K562 (cell line): Measurements from ENCODE around the gene GEMIN4. TPM values are rescaled to one million over a fixed set of nuclear protein-coding genes. Genes with fewer than 3 reads are reported as not detected.

Source experiments
- ATAC-seq: fragments of 200-7000 bp; cut with Tn5 transposase; 3 replicates; pipeline ENCODE4 v1.9.1; 2020; ENCODE audit warnings: moderate library complexity
- BruUV-seq: library from RNA; stranded (reverse); fragments of 400-500 nt; replicated peaks from 2 replicates; lab custom pipeline; 2021; lab: Mats Ljungman, UMichigan
- CTCF ChIA-PET: fragments of 300-600 bp; formaldehyde crosslinking; extraction: SDS; loops from one replicate; lab custom pipeline; 2021; ENCODE audit warnings: low intra/inter-chr PET ratio; lab: Yijun Ruan, JAX
- POLR2A ChIA-PET: fragments of 300-600, 350-650 bp; sonication (Branson Sonifier 250); formaldehyde crosslinking; extraction: SDS; loops from one replicate; lab custom pipeline; 2021; ENCODE audit warnings: antibody characterized with exemption, inconsistent platforms; lab: Yijun Ruan, JAX
- DNase-seq, 4 experiments: peaks; one replicate each; pipeline versions ENCODE4 v3.0.0 to v3.0.0-alpha.2; 2011 to 2018; ENCODE audit warnings: low spot score in 3 of 4, mixed read lengths in 3 of 4; ENCODE audit errors: extremely low read depth in 1 of 4
- FAIRE-seq: peaks from 2 replicates; lab custom pipeline; 2011; peaks lifted over from hg19 to GRCh38; lab: Jason Lieb, UNC
- H2AFZ ChIP-seq: 2 replicates; pipeline ENCODE4 v1.6.0; 2011; ENCODE audit warnings: low read depth, low read length, control low read depth, inconsistent platforms
- H3K27ac ChIP-seq: fragments of 200-600 bp; 3 replicates; pipeline ENCODE4 v1.8.0; 2011; ENCODE audit warnings: low read depth, mild to moderate bottlenecking, control low read depth, inconsistent platforms, low read length, moderate library complexity, mixed read lengths; ENCODE audit errors: extremely low read depth
- H3K27me3 ChIP-seq, 2 experiments: fragments of 300-600 bp in 1 of 2; 2 replicates in 1 of 2; 3 replicates in 1 of 2; pipeline versions ENCODE4 v1.6.0 to v1.8.0; 2011; ENCODE audit warnings: inconsistent platforms in 2 of 2, low read length in 2 of 2, mild to moderate bottlenecking in 1 of 2, mixed read lengths in 1 of 2, moderate library complexity in 1 of 2; ENCODE audit not compliant: control insufficient read depth in 2 of 2, insufficient read depth in 2 of 2
- H3K36me3 ChIP-seq: fragments of 300-600 bp; 3 replicates; pipeline ENCODE4 v1.8.0; 2011; ENCODE audit warnings: mild to moderate bottlenecking, low read length, inconsistent platforms; ENCODE audit not compliant: control insufficient read depth, insufficient read depth
- H3K4me1 ChIP-seq, 2 experiments: fragments of 200-600 bp in 1 of 2; replicated peaks in 1 of 2; 2 replicates in 1 of 2; 3 replicates in 1 of 2; pipeline versions ENCODE4 v1.5.1 to v1.8.0; 2011; ENCODE audit warnings: inconsistent platforms in 2 of 2, low read length in 2 of 2, mild to moderate bottlenecking in 1 of 2, mixed read lengths in 1 of 2, moderate library complexity in 1 of 2; ENCODE audit not compliant: control insufficient read depth in 2 of 2, insufficient read depth in 2 of 2
- H3K4me2 ChIP-seq: 2 replicates; pipeline ENCODE4 v1.6.1; 2011; ENCODE audit warnings: low read length, control low read depth, inconsistent platforms, mixed read lengths; ENCODE audit not compliant: insufficient read depth
- H3K4me3 ChIP-seq: fragments of 200-600 bp; sonication (generic), shearing (Covaris generic); 2 replicates; pipeline ENCODE4 v1.5.1; 2016; ENCODE audit warnings: control low read depth, inconsistent platforms
- H3K79me2 ChIP-seq: fragments of 200-600 bp; 3 replicates; pipeline ENCODE4 v1.8.0; 2011; ENCODE audit warnings: low read length, inconsistent platforms; ENCODE audit not compliant: control insufficient read depth, insufficient read depth
- H3K9ac ChIP-seq, 2 experiments: 2 replicates each; pipeline versions ENCODE4 v1.6.0 to v1.6.1; 2011; ENCODE audit warnings: low read depth in 2 of 2, low read length in 2 of 2, control low read depth in 1 of 2, inconsistent platforms in 1 of 2, mild to moderate bottlenecking in 1 of 2, mixed read lengths in 1 of 2; ENCODE audit not compliant: insufficient read depth in 1 of 2
- H3K9me1 ChIP-seq: one replicate; pipeline ENCODE4 v1.6.0; 2011; ENCODE audit warnings: inconsistent platforms, mild to moderate bottlenecking, low read length, moderate library complexity; ENCODE audit not compliant: control insufficient read depth, insufficient read depth
- H3K9me3 ChIP-seq: replicated peaks from 2 replicates; pipeline ENCODE4 v1.5.1; 2011; ENCODE audit warnings: low read depth, low read length, inconsistent platforms; ENCODE audit not compliant: control insufficient read depth, insufficient read depth
- H4K20me1 ChIP-seq: replicated peaks from 2 replicates; pipeline ENCODE4 v1.6.1; 2011; ENCODE audit warnings: low read length, inconsistent platforms, mixed read lengths; ENCODE audit not compliant: control insufficient read depth, insufficient read depth
- BRD4 ChIP-seq: fragments of 200-600 bp; sonication (generic); IDR thresholded peaks from 2 replicates; pipeline ENCODE4 v1.6.1; 2017; ENCODE audit warnings: inconsistent platforms
- DPF2 ChIP-seq: fragments of 450-650 bp; IDR thresholded peaks from 2 replicates; pipeline ENCODE4 v1.6.1; 2016
- HNRNPLL ChIP-seq: fragments of 200-400 bp; formaldehyde crosslinking; IDR thresholded peaks from 2 replicates; pipeline ENCODE4 v1.6.1; 2017; ENCODE audit warnings: low read length, low read depth, mild to moderate bottlenecking; ENCODE audit not compliant: poor library complexity, severe bottlenecking
- NFRKB ChIP-seq: fragments of 450-650 bp; IDR thresholded peaks from 2 replicates; pipeline ENCODE4 v1.6.1; 2016; ENCODE audit warnings: low read depth
- ZNF384 ChIP-seq: IDR thresholded peaks from 2 replicates; pipeline ENCODE4 v1.6.1; 2012; ENCODE audit warnings: low read depth, low read length, improper control_type of control experiment
- WGBS: fragments of 100-300 bp; shearing (Covaris generic); methylation state at CpG from one replicate; pipeline ENCODE4 v1.1.6; 2016; ENCODE audit warnings: low coverage, mixed read lengths; ENCODE audit not compliant: insufficient coverage; ENCODE audit errors: missing lambda C conversion rate; 5-methylcytosine and 5-hydroxymethylcytosine counted together
- in situ Hi-C: fragments of 300-500 bp; cut with MboI; formaldehyde crosslinking; loops from 4 replicates; pipeline ENCODE4 v1.15.0; 2018; ENCODE audit warnings: inconsistent platforms, mixed read lengths
- intact Hi-C: fragments of 100-400 bp; cut with micrococcal nuclease; formaldehyde crosslinking; loops from 2 replicates; pipeline ENCODE4 v1.14.2; 2022
- polyA plus RNA-seq, 8 experiments: library from polyadenylated mRNA; depleted of rRNA in 4 of 8; stranded (reverse) in 5 of 8; unstranded in 3 of 8; fragments of >200 nt; fragmentation: Nextera tagmentation in 2 of 8; fragmentation: Illumina TruSeq in 1 of 8; extraction: Ambion mirVana in 2 of 8; extraction: Trizol in 1 of 8; gene quantifications; 2 replicates each; pipeline versions ENCODE4 v1.2.1 to v1.2.3, GENCODE V29; 2011 to 2014; ENCODE audit warnings: inconsistent platforms in 1 of 8, missing spikeins in 1 of 8
- total RNA-seq, 7 experiments: library from RNA; depleted of rRNA in 6 of 7; stranded (reverse); fragments of >200 nt in 6 of 7; fragmentation: Illumina TruSeq in 2 of 7; extraction: Trizol in 2 of 7; gene quantifications; 2 replicates each; pipeline versions ENCODE4 v1.2.1 to v1.2.3, GENCODE V29; 2011 to 2021; ENCODE audit warnings: low replicate concordance in 1 of 7
- TF ChIP-seq, protein P1 (sequence below): sonication (generic); formaldehyde crosslinking; IDR thresholded peaks from 2 replicates; pipeline ENCODE4 v1.8.0; 2022; ENCODE audit warnings: mild to moderate bottlenecking, low read depth, missing genetic modification reagents
- TF ChIP-seq, protein P2 (sequence below): fragments of 450-650 bp; IDR thresholded peaks from 2 replicates; pipeline ENCODE4 v1.6.1; 2016; ENCODE audit warnings: low read depth

The GEMIN4 gene
- total and polyA plus RNA-seq, 9 of the 15 experiments (the other 6 are each of a cell fraction or from before 2014, with no cell fraction given), result 1.8 to 42.5 (median 10.8) TPM

DNA sequence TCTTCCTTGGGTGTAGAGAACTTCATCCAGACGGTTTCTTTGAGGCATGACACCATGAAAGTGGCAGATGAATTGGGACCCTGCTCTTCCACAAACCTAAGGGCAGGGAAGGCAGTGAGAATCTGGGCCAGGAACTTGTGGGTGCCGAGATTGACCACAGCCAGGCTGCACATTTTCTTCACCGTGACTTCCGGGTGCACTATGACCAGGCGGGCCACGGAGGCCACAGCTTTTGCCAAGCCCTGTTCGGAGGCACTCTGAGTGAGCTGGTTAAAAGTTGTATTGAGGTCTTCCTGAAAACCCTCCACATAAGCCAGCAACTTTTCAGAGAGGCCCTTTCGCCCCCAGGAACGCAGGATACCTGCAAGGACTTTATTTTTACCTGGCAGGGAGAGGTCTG, 5.9 kb downstream of the GEMIN4 start:
- Histone ChIP-seq H3K9me1 (no peaks in the 10 kb centered on the region), H3K4me3 (no peak overlapping the region), H3K27ac (no peak overlapping the region), H3K4me2 (no peak overlapping the region), H4K20me1 (peaks cover 23% of the 10 kb centered on the region), H3K9ac (no peak overlapping the region)
- WGBS, result 93% methylated on average over 5 of the region's 9 CpGs
- FAIRE-seq, result no peak
- CTCF ChIA-PET, result no interaction called here
- no TSS peak for BruUV-seq
- no peak for ATAC-seq
- TF ChIP-seq NFRKB, result no peak
- no peak for TF ChIP-seq ZNF384
- no peak for TF ChIP-seq DPF2
- TF ChIP-seq, all 486 proteins: peak for 0
- POLR2A ChIA-PET, result interaction anchor here (0.6 to 1.9 kb wide), 9 partner anchors 9 to 1520 kb away, joined by 3 to 7 read pairs (median 4); partner anchors contain the start of gene VPS53
- Histone ChIP-seq H3K27me3 (no peaks in the 10 kb centered on the region), H3K9me3 (no peaks in the 10 kb centered on the region), H2AFZ (no peak overlapping the region), H3K36me3 (peaks cover 85% of the 10 kb centered on the region), H3K4me1 (peaks cover 4% of the 10 kb centered on the region in 2 experiments; a peak in 1 of 5 replicates), H3K79me2 (peaks cover 55% of the 10 kb centered on the region)
- no peak for DNase-seq
- intact Hi-C loops (no loop called here), in situ Hi-C loops (no loop called here)

GRCh38 chr17:745406-745805, 6.7 kb downstream of the GEMIN4 start:
- Histone ChIP-seq H3K4me3 (no peak overlapping the region), H3K27me3 (no peaks in the 10 kb centered on the region), H3K79me2 (peaks cover 48% of the 10 kb centered on the region), H3K4me1 (peaks cover under 1 to 4% of the 10 kb centered on the region in 2 experiments; a peak in 1 of 5 replicates), H3K4me2 (no peak overlapping the region), H3K9ac (no peak overlapping the region), H4K20me1 (peaks cover 15% of the 10 kb centered on the region), H3K9me1 (no peaks in the 10 kb centered on the region), H3K9me3 (no peaks in the 10 kb centered on the region), H2AFZ (no peak overlapping the region), H3K27ac (no peak overlapping the region), H3K36me3 (peaks cover 92% of the 10 kb centered on the region)
- FAIRE-seq (no peak), ATAC-seq (no peak), DNase-seq (no peak)
- WGBS, result 94% methylated on average over 3 of the region's 11 CpGs
- BruUV-seq, result no TSS peak
- POLR2A ChIA-PET, result interaction anchor here (0.7 to 1.9 kb wide), 5 partner anchors 10 to 69 kb away, joined by 3 to 7 read pairs (median 4); no protein-coding TSS in a partner anchor
- in situ Hi-C loops (no loop called here), intact Hi-C loops (no loop called here)
- CTCF ChIA-PET, result no interaction called here
- TF ChIP-seq BRD4, result no peak
- TF ChIP-seq, protein P1, sequence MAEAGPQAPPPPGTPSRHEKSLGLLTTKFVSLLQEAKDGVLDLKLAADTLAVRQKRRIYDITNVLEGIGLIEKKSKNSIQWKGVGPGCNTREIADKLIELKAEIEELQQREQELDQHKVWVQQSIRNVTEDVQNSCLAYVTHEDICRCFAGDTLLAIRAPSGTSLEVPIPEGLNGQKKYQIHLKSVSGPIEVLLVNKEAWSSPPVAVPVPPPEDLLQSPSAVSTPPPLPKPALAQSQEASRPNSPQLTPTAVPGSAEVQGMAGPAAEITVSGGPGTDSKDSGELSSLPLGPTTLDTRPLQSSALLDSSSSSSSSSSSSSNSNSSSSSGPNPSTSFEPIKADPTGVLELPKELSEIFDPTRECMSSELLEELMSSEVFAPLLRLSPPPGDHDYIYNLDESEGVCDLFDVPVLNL (CRISPR knock-in tag), result no peak
- TF ChIP-seq, protein P2, sequence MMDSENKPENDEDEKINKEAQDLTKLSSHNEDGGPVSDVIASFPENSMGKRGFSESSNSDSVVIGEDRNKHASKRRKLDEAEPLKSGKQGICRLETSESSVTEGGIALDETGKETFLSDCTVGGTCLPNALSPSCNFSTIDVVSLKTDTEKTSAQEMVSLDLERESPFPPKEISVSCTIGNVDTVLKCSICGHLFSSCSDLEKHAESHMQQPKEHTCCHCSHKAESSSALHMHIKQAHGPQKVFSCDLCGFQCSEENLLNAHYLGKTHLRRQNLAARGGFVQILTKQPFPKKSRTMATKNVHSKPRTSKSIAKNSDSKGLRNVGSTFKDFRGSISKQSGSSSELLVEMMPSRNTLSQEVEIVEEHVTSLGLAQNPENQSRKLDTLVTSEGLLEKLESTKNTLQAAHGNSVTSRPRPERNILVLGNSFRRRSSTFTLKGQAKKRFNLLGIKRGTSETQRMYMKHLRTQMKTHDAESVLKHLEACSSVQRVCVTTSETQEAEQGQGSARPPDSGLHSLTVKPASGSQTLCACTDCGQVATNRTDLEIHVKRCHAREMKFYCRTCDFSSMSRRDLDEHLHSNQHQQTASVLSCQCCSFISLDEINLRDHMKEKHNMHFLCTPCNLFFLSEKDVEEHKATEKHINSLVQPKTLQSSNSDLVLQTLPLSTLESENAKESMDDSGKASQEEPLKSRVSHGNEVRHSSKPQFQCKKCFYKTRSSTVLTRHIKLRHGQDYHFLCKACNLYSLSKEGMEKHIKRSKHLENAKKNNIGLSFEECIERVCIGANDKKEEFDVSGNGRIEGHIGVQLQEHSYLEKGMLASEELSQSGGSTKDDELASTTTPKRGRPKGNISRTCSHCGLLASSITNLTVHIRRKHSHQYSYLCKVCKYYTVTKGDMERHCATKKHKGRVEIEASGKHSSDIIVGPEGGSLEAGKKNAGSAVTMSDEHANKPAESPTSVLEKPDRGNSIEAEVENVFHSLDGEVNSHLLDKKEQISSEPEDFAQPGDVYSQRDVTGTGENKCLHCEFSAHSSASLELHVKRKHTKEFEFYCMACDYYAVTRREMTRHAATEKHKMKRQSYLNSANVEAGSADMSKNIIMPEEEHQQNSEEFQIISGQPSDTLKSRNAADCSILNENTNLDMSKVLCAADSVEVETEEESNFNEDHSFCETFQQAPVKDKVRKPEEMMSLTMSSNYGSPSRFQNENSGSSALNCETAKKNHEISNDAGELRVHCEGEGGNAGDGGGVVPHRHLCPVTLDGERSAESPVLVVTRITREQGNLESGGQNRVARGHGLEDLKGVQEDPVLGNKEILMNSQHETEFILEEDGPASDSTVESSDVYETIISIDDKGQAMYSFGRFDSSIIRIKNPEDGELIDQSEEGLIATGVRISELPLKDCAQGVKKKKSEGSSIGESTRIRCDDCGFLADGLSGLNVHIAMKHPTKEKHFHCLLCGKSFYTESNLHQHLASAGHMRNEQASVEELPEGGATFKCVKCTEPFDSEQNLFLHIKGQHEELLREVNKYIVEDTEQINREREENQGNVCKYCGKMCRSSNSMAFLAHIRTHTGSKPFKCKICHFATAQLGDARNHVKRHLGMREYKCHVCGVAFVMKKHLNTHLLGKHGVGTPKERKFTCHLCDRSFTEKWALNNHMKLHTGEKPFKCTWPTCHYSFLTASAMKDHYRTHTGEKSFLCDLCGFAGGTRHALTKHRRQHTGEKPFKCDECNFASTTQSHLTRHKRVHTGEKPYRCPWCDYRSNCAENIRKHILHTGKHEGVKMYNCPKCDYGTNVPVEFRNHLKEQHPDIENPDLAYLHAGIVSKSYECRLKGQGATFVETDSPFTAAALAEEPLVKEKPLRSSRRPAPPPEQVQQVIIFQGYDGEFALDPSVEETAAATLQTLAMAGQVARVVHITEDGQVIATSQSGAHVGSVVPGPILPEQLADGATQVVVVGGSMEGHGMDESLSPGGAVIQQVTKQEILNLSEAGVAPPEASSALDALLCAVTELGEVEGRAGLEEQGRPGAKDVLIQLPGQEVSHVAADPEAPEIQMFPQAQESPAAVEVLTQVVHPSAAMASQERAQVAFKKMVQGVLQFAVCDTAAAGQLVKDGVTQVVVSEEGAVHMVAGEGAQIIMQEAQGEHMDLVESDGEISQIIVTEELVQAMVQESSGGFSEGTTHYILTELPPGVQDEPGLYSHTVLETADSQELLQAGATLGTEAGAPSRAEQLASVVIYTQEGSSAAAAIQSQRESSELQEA, result no peak
- no peak for TF ChIP-seq HNRNPLL
